Type B pancreatic cell (in vitro differentiated cells): ENCODE data around the gene HIVEP3. TPM values are rescaled to one million over a fixed set of nuclear protein-coding genes. Genes with fewer than 3 reads are reported as not detected.

Experiments used
- DNase-seq: peaks from one replicate; pipeline ENCODE4 v3.0.0; 2021; ENCODE audit warnings: mixed read lengths; ENCODE audit not compliant: unreplicated experiment; ENCODE audit errors: extremely low spot score
- H3K27ac Mint-ChIP-seq: 2 replicates; pipeline ENCODE4 v1.8.0; 2021; ENCODE audit warnings: mild to moderate bottlenecking, mixed read lengths
- H3K27me3 Mint-ChIP-seq: 2 replicates; pipeline ENCODE4 v1.8.0; 2021; ENCODE audit warnings: mixed read lengths
- H3K36me3 Mint-ChIP-seq: 2 replicates; pipeline ENCODE4 v1.8.0; 2021; ENCODE audit warnings: mixed read lengths
- H3K4me1 Mint-ChIP-seq: one replicate; pipeline ENCODE4 v1.8.0; 2021; ENCODE audit warnings: mixed read lengths; ENCODE audit not compliant: unreplicated experiment
- H3K4me3 Mint-ChIP-seq: 2 replicates; pipeline ENCODE4 v1.8.0; 2021; ENCODE audit warnings: mild to moderate bottlenecking, mixed read lengths
- H3K9me3 Mint-ChIP-seq: 2 replicates; pipeline ENCODE4 v1.8.0; 2021; ENCODE audit warnings: mixed read lengths
- CTCF ChIP-seq: fragments of 200-600 bp; sonication (generic); conservative IDR thresholded peaks from 2 replicates; pipeline ENCODE4 v1.5.0; 2021; ENCODE audit warnings: antibody characterized with exemption, mild to moderate bottlenecking
- total RNA-seq: library from RNA; stranded (reverse); gene quantifications from 2 replicates; pipeline ENCODE4 v1.2.1, GENCODE V29; 2021; ENCODE audit warnings: low replicate concordance

Gene HIVEP3
- total RNA-seq, 1 donor from 2014 or later = 9.2 TPM

GRCh38 chr1:41582351-41582750, 336.4 kb downstream of the HIVEP3 start:
- Mint-ChIP-seq H3K4me1 (peaks cover 4% of the 10 kb centered on the region), H3K4me3 (no peak overlapping the region), H3K9me3 (no peaks in the 10 kb centered on the region), H3K27ac (no peak overlapping the region), H3K27me3 (peaks cover 8% of the 10 kb centered on the region), H3K36me3 (no peaks in the 10 kb centered on the region)
- TF ChIP-seq CTCF = no peak
- no peak for DNase-seq

- Mint-ChIP-seq H3K4me1 (peaks cover 4% of the 10 kb centered on the region), H3K4me3 (no peak overlapping the region), H3K27me3 (peaks cover 9% of the 10 kb centered on the region), H3K36me3 (no peaks in the 10 kb centered on the region), H3K9me3 (no peaks in the 10 kb centered on the region), H3K27ac (no peak overlapping the region)
- DNase-seq = no peak
- no peak for TF ChIP-seq CTCF
Observed at GRCh38 chr1:41582004-41582325, 336.8 kb downstream of the HIVEP3 start.

GRCh38 chr1:41581216-41582003, 337.3 kb downstream of the HIVEP3 start:
- Mint-ChIP-seq H3K27me3 (peaks cover 9% of the 10 kb centered on the region), H3K4me1 (peaks cover 4% of the 10 kb centered on the region), H3K4me3 (no peak overlapping the region), H3K27ac (no peak overlapping the region), H3K9me3 (no peaks in the 10 kb centered on the region), H3K36me3 (no peaks in the 10 kb centered on the region)
- no peak for TF ChIP-seq CTCF
- DNase-seq = no peak

- Mint-ChIP-seq H3K27me3 (peaks cover 9% of the 10 kb centered on the region), H3K4me3 (no peak overlapping the region), H3K36me3 (no peaks in the 10 kb centered on the region)
Observed at GRCh38 chr1:41580520-41581172, 338.1 kb downstream of the HIVEP3 start.

GRCh38 chr1:41580021-41580420, 338.7 kb downstream of the HIVEP3 start:
- no peaks in the 10 kb centered on the region for H3K9me3 Mint-ChIP-seq
- TF ChIP-seq CTCF = no peak
- no peak for DNase-seq
- H3K4me1 Mint-ChIP-seq = peaks cover 4% of the 10 kb centered on the region
- H3K27ac Mint-ChIP-seq = no peak overlapping the region
- H3K27me3 Mint-ChIP-seq = peaks cover 12% of the 10 kb centered on the region
- H3K4me3 Mint-ChIP-seq = no peak overlapping the region
- H3K36me3 Mint-ChIP-seq = no peaks in the 10 kb centered on the region

More at GRCh38 chr1:41580520-41581172, 338.1 kb downstream of the HIVEP3 start:
- no peak overlapping the region for H3K27ac Mint-ChIP-seq
- no peak for TF ChIP-seq CTCF
- DNase-seq = no peak
- peaks cover 4% of the 10 kb centered on the region for H3K4me1 Mint-ChIP-seq
- no peaks in the 10 kb centered on the region for H3K9me3 Mint-ChIP-seq
